SK-N-SH (cell line): ENCODE measurements around the gene SLC5A9. TPM values are rescaled to one million over a fixed set of nuclear protein-coding genes. Genes with fewer than 3 reads are reported as not detected.

Experiments
- CTCF ChIA-PET: fragments of 300-600, 350-600 bp; formaldehyde crosslinking; extraction: SDS; loops from one replicate; lab custom pipeline; 2021; lab: Yijun Ruan, JAX
- POLR2A ChIA-PET: fragments of 350-600 bp; sonication (Branson Sonifier 250); formaldehyde crosslinking; extraction: SDS; loops from one replicate; lab custom pipeline; 2020; ENCODE audit warnings: antibody characterized with exemption, inconsistent platforms; lab: Yijun Ruan, JAX
- DNase-seq: peaks from one replicate; pipeline ENCODE4 v3.0.0; 2012
- H2AFZ ChIP-seq: fragments of 200-600 bp; sonication (generic); 2 replicates; pipeline ENCODE4 v1.8.1; 2016; ENCODE audit warnings: antibody characterized with exemption, mild to moderate bottlenecking, low read depth
- H3F3A ChIP-seq: fragments of 200-600 bp; sonication (generic); replicated peaks from 2 replicates; pipeline ENCODE3; 2016; ENCODE audit warnings: antibody characterized with exemption, mild to moderate bottlenecking; ENCODE audit not compliant: insufficient read depth
- H3K27ac ChIP-seq, 2 experiments: fragments of 200-500 bp in 1 of 2; fragments of 200-600 bp in 1 of 2; sonication (Bioruptor generic) in 1 of 2; sonication (generic), shearing (Covaris generic) in 1 of 2; 2 replicates each; pipeline versions ENCODE4 v1.5.1 to v1.6.1; 2014 to 2016; ENCODE audit warnings: low read depth in 2 of 2, inconsistent platforms in 1 of 2, low read length in 1 of 2, mild to moderate bottlenecking in 1 of 2, mixed read lengths in 1 of 2
- H3K27me3 ChIP-seq: fragments of 200-600 bp; sonication (generic), shearing (Covaris generic); 2 replicates; pipeline ENCODE4 v1.6.1; 2016; ENCODE audit warnings: mixed run types; ENCODE audit not compliant: insufficient read depth
- H3K36me3 ChIP-seq, 2 experiments: fragments of 200-500 bp in 1 of 2; fragments of 200-600 bp in 1 of 2; sonication (Bioruptor generic) in 1 of 2; sonication (generic) in 1 of 2; replicated peaks in 1 of 2; 2 replicates each; pipeline versions ENCODE3 to v1.5.1; 2014 to 2016; ENCODE audit warnings: low read length in 1 of 2, mild to moderate bottlenecking in 1 of 2; ENCODE audit not compliant: insufficient read depth in 2 of 2, control insufficient read depth in 1 of 2
- H3K4me1 ChIP-seq, 2 experiments: fragments of 200-500 bp in 1 of 2; fragments of 200-600 bp in 1 of 2; sonication (Bioruptor generic) in 1 of 2; sonication (generic), shearing (Covaris generic) in 1 of 2; 2 replicates each; pipeline versions ENCODE4 v1.5.1 to v1.6.1; 2014 to 2016; ENCODE audit warnings: low read depth in 1 of 2, low read length in 1 of 2, mixed run types in 1 of 2; ENCODE audit not compliant: insufficient read depth in 2 of 2, control insufficient read depth in 1 of 2
- H3K4me2 ChIP-seq: fragments of 200-600 bp; sonication (generic), shearing (Covaris generic); 2 replicates; pipeline ENCODE4 v1.6.1; 2017; ENCODE audit warnings: mixed run types
- H3K4me3 ChIP-seq, 2 experiments: fragments of 200-500 bp in 1 of 2; fragments of 200-600 bp in 1 of 2; sonication (Bioruptor generic) in 1 of 2; sonication (generic), shearing (Covaris generic) in 1 of 2; 2 replicates each; pipeline versions ENCODE4 v1.5.1 to v1.8.1; 2014 to 2016; ENCODE audit warnings: low read depth in 2 of 2, inconsistent platforms in 1 of 2, low read length in 1 of 2, mild to moderate bottlenecking in 1 of 2, mixed read lengths in 1 of 2, moderate library complexity in 1 of 2
- H3K79me2 ChIP-seq: fragments of 200-600 bp; sonication (generic); 2 replicates; pipeline ENCODE4 v1.8.1; 2017; ENCODE audit warnings: mild to moderate bottlenecking; ENCODE audit not compliant: insufficient read depth
- H3K9ac ChIP-seq: fragments of 200-600 bp; sonication (generic); 2 replicates; pipeline ENCODE4 v1.6.1; 2017; ENCODE audit warnings: mixed run types
- H3K9me2 ChIP-seq: fragments of 200-600 bp; sonication (generic); 2 replicates; pipeline ENCODE4 v1.6.1; 2017; ENCODE audit warnings: mixed run types
- H3K9me3 ChIP-seq: fragments of 200-600 bp; sonication (generic); 2 replicates; pipeline ENCODE4 v1.6.1; 2017; ENCODE audit warnings: mixed run types, mild to moderate bottlenecking, moderate library complexity
- H4K20me1 ChIP-seq: fragments of 200-600 bp; sonication (generic); 2 replicates; pipeline ENCODE4 v1.6.1; 2017; ENCODE audit warnings: mild to moderate bottlenecking, mixed run types; ENCODE audit not compliant: insufficient read depth
- CHD2 ChIP-seq: fragments of 150-350 bp; IDR thresholded peaks from 2 replicates; pipeline ENCODE4 v1.6.1; 2018; ENCODE audit warnings: low read length; ENCODE audit not compliant: partially characterized antibody
- ELF1 ChIP-seq: IDR thresholded peaks from 2 replicates; pipeline ENCODE4 v1.4.0; 2012
- EP300 ChIP-seq, 2 experiments: IDR thresholded peaks; 2 replicates each; pipeline versions ENCODE4 v1.4.0 to v1.6.1; 2012; ENCODE audit warnings: borderline replicate concordance in 1 of 2, low read depth in 1 of 2, low read length in 1 of 2
- FOSL2 ChIP-seq: IDR thresholded peaks from 2 replicates; pipeline ENCODE4 v1.4.0; 2012; ENCODE audit warnings: low read depth, mild to moderate bottlenecking, moderate library complexity, borderline replicate concordance
- FOXJ3 ChIP-seq: sonication (generic); formaldehyde crosslinking; IDR thresholded peaks from 2 replicates; pipeline ENCODE4 v1.5.1; 2020; ENCODE audit warnings: mild to moderate bottlenecking, missing genetic modification reagents
- GABPA ChIP-seq: IDR thresholded peaks from 2 replicates; pipeline ENCODE4 v1.4.0; 2012; ENCODE audit warnings: low read depth, mild to moderate bottlenecking
- MEF2A ChIP-seq: IDR thresholded peaks from 2 replicates; pipeline ENCODE4 v1.4.0; 2012; ENCODE audit warnings: low read depth, borderline replicate concordance
- MXI1 ChIP-seq: IDR thresholded peaks from 2 replicates; pipeline ENCODE4 v1.6.1; 2012; ENCODE audit warnings: mild to moderate bottlenecking, low read depth, low read length, improper control_type of control experiment
- NFIC ChIP-seq: IDR thresholded peaks from 2 replicates; pipeline ENCODE4 v1.4.0; 2012; ENCODE audit warnings: borderline replicate concordance
- POLR2AphosphoS5 ChIP-seq: IDR thresholded peaks from 2 replicates; pipeline ENCODE4 v1.6.1; 2012; ENCODE audit warnings: low read depth, low read length
- RAD21 ChIP-seq: IDR thresholded peaks from 2 replicates; pipeline ENCODE4 v1.6.1; 2012; ENCODE audit warnings: mild to moderate bottlenecking, low read length
- RFX5 ChIP-seq: IDR thresholded peaks from 2 replicates; pipeline ENCODE4 v1.6.1; 2012; ENCODE audit warnings: mild to moderate bottlenecking, improper control_type of control experiment, low read length
- SMC3 ChIP-seq: IDR thresholded peaks from 2 replicates; pipeline ENCODE4 v1.6.1; 2012; ENCODE audit warnings: low read depth, low read length, improper control_type of control experiment
- WGBS: methylation state at CpG from one replicate; pipeline ENCODE4 v1.1.6; 2017; ENCODE audit warnings: low lambda C conversion rate; 5-methylcytosine and 5-hydroxymethylcytosine counted together
- polyA plus RNA-seq, 3 experiments: library from polyadenylated mRNA; depleted of rRNA; stranded (reverse); fragments of >200 nt; gene quantifications; 2 replicates each; pipeline ENCODE4 v1.2.3, GENCODE V29; 2012
- TF ChIP-seq, protein P1 (sequence below): IDR thresholded peaks from 2 replicates; pipeline ENCODE4; 2012
- TF ChIP-seq, protein P2 (sequence below): IDR thresholded peaks from 2 replicates; pipeline ENCODE4 v1.4.0; 2012; ENCODE audit warnings: low read depth, borderline replicate concordance
- TF ChIP-seq, protein P3 (sequence below): IDR thresholded peaks from 2 replicates; pipeline ENCODE4 v1.4.0; 2012; ENCODE audit warnings: low read depth, borderline replicate concordance

Gene SLC5A9
- polyA plus RNA-seq, 1 of the 3 experiments (the other 2 are of a cell fraction) = not detected

DNA sequence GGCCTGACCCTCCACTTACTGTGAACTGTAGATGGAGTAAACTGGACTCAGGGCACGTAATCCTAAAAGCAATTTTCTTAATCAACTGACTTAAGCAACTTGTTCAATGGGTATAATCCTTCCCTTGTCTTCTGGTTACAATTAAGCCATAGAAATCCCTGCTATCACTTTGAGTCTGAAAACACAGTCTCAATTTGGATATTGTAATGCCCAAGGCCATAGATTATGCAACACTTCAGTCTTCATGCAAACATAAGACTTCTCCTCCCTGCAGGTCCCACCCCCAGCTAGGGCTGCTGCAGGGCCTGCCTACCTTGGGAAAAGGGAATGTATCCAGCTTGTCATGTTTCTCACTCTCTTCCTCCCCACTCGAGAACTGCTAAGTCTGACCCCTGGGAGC is 6.2 kb upstream of the SLC5A9 start (continued):
- no peak for TF ChIP-seq FOSL2
- TF ChIP-seq RAD21 = no peak
- no peak for TF ChIP-seq CHD2
- no peak for TF ChIP-seq GABPA
- TF ChIP-seq, all 33 proteins: peak for 0

DNA sequence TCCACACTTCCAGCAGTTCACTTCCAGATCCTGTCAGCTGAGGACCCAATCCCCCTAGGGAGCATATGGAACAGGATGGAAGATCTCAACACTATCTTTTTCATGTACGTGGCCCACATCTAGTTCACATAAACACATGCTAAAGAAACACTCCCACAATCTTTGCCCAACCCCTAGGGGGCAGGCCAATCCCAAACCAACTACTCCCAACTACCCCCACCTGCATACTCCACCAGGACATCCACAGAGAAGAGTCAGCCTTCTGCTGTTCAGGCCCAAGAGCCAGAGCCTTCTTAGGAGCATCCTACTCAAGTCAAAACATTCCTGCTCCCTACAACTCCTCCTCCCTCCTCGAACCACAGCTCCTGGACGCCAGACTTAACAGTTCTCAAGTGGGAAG is 5.6 kb upstream of the SLC5A9 start:
- ChIA-PET POLR2A (no interaction called here), CTCF (interaction anchor here (0.8 to 3.6 kb wide), 6 partner anchors 11 to 281 kb away, joined by 3 to 19 read pairs (median 6); no protein-coding TSS in a partner anchor)
- Histone ChIP-seq H3K79me2 (no peaks in the 10 kb centered on the region), H3K27me3 (peaks cover 8% of the 10 kb centered on the region; the same call in 1 of the 2 replicates), H3K9me3 (no peaks in the 10 kb centered on the region), H3K36me3 (no peaks in the 10 kb centered on the region), H3K9me2 (no peaks in the 10 kb centered on the region), H3K4me1 (no peaks in the 10 kb centered on the region), H3K27ac (no peak overlapping the region), H3K4me2 (no peak overlapping the region), H4K20me1 (no peaks in the 10 kb centered on the region), H2AFZ (no peak overlapping the region), H3K4me3 (no peak overlapping the region), H3K9ac (no peak overlapping the region), H3F3A (no peaks in the 10 kb centered on the region)
- 24% methylated on average over 3 of the region's 3 CpGs for WGBS
- TF ChIP-seq EP300 (IDR thresholded peaks at IDR 0.05; ENCODE audit: borderline replicate concordance in 1 of 2, low read depth in 1 of 2, low read length in 1 of 2) = no peak
- no peak for TF ChIP-seq POLR2AphosphoS5
- no peak for TF ChIP-seq ELF1
- TF ChIP-seq SMC3 = no peak
- no peak for TF ChIP-seq MXI1
- no peak for TF ChIP-seq MEF2A
- no peak for TF ChIP-seq RFX5
- TF ChIP-seq RAD21 = no peak
- TF ChIP-seq, protein P1, sequence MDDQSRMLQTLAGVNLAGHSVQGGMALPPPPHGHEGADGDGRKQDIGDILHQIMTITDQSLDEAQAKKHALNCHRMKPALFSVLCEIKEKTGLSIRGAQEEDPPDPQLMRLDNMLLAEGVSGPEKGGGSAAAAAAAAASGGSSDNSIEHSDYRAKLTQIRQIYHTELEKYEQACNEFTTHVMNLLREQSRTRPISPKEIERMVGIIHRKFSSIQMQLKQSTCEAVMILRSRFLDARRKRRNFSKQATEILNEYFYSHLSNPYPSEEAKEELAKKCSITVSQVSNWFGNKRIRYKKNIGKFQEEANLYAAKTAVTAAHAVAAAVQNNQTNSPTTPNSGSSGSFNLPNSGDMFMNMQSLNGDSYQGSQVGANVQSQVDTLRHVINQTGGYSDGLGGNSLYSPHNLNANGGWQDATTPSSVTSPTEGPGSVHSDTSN = no peak
- TF ChIP-seq NFIC = no peak
- no peak for TF ChIP-seq FOXJ3 (CRISPR knock-in tag)
- TF ChIP-seq, protein P2, sequence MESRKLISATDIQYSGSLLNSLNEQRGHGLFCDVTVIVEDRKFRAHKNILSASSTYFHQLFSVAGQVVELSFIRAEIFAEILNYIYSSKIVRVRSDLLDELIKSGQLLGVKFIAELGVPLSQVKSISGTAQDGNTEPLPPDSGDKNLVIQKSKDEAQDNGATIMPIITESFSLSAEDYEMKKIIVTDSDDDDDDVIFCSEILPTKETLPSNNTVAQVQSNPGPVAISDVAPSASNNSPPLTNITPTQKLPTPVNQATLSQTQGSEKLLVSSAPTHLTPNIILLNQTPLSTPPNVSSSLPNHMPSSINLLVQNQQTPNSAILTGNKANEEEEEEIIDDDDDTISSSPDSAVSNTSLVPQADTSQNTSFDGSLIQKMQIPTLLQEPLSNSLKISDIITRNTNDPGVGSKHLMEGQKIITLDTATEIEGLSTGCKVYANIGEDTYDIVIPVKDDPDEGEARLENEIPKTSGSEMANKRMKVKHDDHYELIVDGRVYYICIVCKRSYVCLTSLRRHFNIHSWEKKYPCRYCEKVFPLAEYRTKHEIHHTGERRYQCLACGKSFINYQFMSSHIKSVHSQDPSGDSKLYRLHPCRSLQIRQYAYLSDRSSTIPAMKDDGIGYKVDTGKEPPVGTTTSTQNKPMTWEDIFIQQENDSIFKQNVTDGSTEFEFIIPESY = no peak
- TF ChIP-seq, protein P3, sequence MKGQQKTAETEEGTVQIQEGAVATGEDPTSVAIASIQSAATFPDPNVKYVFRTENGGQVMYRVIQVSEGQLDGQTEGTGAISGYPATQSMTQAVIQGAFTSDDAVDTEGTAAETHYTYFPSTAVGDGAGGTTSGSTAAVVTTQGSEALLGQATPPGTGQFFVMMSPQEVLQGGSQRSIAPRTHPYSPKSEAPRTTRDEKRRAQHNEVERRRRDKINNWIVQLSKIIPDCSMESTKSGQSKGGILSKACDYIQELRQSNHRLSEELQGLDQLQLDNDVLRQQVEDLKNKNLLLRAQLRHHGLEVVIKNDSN = no peak
- no peak for TF ChIP-seq FOSL2
- DNase-seq = no peak
